HG03095 (cell line): ENCODE results near the gene FAM186B.
A peak's percentile ranks its signal among the peaks of the same experiment; 100 is the strongest.
"Not testable (repeated sequence)": the region's sequence is repeated elsewhere in the genome, so short reads cannot be mapped to it uniquely, and the experiment has no call there.

Source experiments
- ATAC-seq: cut with Tn5 transposase; IDR thresholded peaks from one replicate; pipeline ENCODE4 v1.9.1; 2021; ENCODE audit warnings: moderate library complexity; ENCODE audit not compliant: unreplicated experiment

FAM186B gene, protein sequence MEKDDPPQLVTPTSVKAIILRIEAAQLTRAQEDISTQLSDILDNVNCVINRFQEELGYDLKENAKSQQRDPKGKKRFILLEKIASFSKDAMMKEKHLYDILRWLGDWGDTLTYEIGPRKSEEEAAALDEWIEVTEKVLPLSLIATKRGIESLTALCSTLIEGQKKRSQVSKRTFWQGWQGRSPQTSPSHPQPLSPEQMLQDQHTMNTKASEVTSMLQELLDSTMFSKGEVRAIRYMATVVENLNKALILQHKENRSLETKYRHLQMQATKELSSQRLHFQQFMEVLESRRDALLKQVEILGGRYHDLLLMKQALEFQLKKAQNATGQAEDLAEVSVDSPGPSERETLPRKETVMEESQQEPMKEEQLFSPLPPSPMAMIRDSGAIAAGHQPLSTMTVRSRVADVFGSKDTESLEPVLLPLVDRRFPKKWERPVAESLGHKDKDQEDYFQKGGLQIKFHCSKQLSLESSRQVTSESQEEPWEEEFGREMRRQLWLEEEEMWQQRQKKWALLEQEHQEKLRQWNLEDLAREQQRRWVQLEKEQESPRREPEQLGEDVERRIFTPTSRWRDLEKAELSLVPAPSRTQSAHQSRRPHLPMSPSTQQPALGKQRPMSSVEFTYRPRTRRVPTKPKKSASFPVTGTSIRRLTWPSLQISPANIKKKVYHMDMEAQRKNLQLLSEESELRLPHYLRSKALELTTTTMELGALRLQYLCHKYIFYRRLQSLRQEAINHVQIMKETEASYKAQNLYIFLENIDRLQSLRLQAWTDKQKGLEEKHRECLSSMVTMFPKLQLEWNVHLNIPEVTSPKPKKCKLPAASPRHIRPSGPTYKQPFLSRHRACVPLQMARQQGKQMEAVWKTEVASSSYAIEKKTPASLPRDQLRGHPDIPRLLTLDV

DNA sequence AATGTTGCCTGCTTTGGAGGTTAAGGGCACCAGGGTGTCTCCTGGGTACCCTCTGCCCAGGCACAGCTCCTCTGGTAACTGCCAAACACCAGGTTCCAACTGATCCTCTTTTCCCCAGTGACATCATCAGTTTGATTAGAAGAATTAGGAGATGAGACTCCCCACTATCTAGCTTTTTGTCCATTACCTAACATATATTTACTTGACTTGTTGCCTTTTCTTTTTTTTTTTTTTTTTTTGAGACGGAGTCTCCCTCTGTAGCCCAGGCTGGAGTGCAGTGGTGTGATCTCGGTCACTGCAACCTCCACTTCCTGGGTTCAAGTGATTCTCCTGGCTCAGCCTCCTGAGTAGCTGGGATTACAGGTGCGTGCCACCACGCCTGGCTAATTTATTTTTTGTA, at the start of gene FAM186B:
FAM186B (minus strand) TSS at position 101 of the 400 bp plus-strand sequence. CDS start 162 bp downstream, outside the sequence.
- ATAC-seq, result not testable (repeated sequence)

DNA sequence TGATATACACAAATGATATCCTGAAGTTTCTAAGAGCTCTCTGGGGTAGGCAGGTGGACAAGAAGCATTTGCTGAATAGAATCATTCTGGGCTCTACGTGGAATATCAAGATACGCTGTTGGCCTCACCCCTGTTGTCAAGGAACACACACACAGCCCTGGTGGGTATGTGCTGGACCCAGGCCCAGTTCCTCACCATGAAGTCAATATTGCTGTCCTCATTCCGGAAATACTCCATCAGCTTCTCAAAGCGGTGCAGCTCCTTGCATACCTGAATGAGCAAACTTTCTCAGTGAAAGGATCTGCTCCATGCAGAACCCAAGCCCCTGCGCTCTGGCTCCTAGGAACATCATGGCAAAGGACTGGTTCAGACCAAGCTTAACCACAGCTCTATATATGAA, 49.3 kb upstream of the FAM186B start:
- ATAC-seq, result no peak

DNA sequence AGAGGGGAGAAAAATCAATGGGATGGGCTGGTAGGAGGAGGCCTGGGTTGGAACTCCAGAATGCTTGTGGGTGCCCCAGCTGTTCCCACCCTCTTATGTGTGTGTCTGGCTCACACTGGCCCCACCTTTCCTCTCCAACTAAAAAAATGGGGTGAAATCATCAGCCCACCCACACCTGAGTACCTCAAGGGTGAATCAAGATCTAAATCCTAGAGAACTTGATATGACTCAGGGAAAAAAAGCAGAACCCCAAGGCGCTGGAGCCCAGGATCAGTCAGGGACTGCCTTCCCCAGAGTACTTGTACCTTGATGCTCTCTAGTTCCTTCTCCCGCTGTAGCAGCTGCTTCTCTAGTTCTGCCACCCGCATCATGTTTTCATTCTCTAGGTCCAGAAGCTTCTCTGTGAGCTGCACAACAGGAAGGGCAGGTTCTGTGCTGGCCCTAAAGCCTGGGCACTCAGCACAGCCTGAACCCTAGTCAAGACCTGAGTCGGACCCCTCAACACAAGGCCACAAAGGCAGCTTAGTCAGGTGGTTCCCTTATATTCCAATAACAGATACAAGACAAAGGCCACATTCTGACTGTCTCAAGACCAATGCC, 47.6 kb upstream of the FAM186B start:
- no peak for ATAC-seq

DNA sequence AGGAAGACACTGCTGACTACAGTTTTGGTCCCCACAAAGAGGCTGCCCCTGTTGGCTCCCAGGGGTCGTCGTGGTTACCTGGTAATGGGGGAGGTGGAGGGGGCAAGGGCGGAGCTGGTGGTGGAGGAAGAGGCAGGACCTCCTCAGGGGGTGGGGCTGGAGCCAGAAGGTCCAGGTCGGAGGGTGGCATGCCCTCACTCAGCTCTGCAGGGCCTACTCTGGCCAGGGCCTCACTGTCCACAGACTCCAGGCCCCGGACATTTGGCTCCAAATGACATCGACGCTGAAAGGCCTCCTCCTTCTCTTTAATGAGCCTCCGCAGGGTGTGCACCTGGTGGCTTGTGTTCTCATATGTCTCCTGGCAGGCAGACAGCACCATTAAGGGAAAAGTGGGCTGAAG, 46.4 kb upstream of the FAM186B start:
- no peak for ATAC-seq

DNA sequence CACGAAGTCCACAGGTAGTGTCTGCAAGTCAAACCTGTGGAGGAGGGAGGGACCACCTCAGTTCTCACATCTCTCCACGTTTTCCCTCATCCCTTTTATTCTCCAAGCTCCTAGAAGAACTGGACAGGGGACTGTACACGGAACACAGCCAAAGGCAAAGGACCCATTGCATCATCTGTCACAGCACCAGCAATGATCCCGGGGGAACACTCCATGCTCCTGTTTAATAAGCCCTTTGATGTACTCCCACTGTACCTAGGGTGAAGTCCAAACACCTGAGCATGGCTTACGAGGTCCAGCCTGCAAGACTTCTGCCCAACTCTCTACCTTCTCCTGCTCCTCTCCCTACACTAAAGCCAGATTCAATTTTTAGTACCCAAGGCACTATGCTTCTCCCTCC, 44.5 kb upstream of the FAM186B start:
- no peak for ATAC-seq

DNA sequence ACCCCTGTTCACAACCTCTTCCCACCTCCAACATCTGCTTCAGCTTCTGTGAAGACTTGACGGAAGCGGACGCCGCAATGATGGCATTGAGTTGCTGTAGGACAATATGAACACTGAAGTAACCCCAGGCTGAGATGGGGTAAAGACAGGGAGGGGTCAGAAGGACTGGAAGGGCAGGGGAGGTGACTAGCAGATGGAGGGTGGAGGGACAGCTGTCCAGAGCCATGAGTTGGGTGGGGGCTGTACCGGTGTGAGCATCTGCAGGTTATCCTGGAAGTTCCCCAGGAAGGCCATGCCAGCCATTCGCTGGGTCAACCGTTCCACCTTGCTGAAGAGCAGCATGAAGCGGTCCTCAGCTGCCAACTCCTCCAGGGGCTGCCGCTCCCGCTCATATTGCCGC, 44.0 kb upstream of the FAM186B start:
- ATAC-seq, result no peak

DNA sequence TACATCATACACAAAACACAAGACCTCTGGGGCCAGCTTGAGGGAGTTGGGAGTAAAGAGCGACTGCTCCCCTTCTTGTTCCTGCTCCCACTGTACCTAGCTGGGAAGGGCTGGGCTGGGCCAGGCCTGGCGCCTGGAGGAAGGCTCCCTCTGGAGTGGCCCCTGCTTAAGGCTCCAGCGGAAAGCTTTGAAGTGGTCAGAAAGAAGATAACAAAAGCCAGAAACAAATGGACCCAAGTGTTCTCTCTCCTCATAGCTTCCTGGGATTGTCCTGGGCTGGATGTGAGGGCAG, 43.2 kb upstream of the FAM186B start:
- ATAC-seq, result no peak

DNA sequence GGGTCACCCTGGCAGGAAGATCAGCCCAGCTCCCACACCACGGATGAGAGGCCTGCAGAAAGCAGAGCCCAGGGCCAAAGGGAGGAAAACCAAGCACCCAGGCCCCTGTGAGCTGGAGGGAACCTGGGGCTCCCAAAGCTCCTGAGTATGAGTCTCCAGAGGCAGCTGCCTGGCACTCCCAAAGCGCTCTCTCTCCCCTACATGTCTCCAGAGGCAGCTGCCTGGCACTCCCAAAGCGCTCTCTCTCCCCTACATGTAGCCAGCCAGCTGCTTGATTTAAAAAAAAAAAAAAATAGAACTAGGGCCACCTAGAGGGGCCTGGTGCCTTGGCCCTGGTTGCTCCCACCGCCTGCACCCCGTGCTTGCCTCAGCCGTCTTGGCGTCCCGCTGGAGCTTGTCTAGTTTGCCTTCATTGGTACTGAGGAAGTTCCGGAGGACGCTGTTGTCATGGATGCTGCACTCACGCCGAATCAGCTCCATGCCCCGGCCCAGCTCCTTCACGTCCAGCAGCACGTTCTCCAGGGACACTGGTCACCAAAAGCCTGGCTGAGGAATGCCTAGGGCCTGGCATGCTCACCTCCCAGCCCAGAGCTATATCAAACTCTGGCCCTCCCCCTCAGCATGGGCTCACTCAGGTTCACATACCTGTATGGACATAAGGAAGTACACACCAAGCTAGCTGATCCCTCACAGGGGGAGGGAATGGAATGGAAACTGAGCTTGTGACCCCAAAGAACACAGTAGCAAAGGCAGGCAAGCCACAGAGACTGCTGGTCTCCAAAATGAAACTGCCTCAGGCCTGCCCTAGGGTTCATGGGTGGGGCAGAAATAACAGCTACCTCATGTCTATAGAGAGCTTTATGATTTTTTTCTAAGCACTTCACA, 42.6 kb upstream of the FAM186B start:
- ATAC-seq, result no peak

DNA sequence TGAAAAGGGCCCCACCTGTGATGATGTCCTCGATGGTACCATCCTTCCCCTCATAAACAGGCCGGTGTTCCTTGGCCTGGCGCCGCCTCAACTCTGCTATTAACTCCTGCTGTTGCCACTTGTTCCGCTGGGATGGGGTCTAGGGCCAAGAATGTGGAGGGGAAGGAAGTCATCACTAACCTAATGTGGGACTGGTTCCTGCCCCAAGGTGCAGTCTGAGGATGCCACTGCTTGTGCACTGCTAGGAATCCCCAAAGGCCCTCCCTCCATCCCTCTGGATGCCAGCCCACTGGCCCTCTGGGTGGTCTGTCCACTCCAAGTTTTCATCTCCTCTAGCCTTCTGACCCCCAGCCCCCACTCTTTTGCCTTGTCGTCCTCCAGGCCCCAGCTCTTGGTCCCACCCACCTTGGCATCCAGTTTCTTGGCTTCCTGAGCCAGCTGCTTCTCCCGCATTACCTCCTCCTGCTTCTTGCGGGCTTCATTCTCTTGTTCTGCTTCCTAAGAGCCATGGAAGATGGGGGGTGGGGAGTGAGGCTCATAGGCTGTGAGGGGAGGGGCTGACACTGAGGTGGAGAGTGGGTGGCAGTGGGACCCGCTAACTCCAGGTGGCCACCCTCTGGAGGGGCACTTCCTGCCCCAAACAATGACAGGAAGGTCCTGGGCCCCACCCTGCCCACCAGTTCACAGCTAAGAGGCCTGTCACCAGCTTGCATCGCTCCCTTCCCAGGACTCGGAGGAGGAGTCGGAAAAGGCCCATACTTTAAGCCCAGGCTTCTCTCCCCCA, 41.6 kb upstream of the FAM186B start:
- ATAC-seq, result no peak

DNA sequence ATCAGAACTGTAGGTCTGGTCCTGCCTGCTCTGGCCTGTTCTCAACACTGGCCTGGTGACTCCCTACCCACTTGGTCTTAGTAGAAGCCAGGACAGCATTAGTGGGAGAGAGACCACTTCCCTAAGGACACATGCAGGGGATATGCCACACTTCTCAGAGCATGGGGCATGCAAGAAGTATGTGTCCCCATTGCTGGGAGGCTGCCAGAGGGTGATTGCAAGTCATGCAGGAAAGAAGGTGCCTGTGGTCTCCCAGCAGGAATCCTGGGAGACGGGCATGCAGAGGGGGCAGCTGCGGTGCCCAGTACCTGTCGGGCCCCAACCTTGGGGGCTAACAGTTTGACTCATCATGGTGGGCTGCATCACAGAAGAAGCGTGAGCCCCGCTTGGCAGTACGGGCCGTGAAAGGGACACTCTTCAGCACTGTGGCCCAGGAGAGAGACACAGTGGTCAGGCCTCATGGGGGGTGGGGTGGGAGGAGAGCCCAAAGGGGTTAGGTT, 40.9 kb upstream of the FAM186B start:
- no peak for ATAC-seq

DNA sequence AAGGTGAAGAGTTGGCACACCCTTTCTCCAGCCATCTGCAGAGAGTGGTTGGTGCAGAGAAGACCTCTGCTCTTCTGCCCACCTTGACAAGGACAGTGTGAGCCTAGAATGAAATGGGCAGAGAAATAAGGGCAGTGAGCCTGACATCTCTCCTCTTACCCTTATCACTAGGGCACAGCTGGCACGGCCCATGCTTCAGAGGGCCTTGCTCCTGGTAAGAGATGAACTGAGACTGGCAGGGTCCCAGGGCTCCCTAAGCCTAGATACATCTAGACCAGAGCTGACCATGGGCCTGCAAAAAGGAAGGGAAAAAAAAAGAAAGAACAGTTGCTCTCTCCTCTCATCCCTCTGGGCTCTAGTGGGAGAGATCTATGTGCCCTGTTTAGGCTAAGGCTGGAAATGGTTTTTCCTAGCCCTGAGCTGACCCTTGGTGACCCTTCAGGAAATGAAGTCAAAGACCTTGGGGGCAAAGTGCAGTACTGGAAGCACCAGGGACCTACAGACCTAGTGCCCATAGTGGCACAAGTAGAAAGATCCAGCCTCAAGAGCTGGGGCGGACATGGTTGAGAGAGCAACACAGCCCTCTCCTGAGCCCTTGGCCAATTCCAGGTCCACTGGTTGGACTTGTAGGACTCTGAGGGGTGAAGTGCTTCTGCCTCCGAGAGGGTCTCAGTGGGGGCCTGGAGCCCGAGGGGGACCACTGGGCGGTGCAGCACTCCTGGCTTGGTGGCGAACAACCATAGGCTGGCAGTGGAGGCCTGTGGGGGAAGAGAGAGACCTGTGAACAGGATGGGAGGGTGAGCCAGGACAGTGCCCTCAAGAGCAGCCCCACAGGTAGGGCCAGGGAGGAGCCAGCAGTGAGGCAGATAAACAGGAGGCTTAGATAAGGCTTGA, 40.0 kb upstream of the FAM186B start:
- no peak for ATAC-seq

DNA sequence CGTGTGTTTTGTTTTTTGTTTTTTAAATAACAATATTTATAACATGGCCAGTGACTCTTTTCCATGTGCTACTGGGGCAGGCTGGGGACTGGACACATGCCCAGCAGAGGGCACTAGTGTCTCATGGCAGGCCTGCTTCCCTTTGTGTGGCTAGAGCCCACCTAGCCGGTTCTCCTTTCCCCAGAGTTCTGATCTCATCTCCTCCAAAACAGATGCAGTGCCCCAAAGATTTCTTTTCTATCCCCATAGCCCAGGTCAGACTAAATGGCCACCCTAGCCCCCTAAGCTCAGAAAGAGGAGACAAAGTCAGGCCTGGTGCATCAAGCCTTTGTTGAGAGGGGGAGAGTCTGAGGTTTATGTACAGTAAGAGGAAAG, 39.2 kb upstream of the FAM186B start:
- ATAC-seq, result no peak

DNA sequence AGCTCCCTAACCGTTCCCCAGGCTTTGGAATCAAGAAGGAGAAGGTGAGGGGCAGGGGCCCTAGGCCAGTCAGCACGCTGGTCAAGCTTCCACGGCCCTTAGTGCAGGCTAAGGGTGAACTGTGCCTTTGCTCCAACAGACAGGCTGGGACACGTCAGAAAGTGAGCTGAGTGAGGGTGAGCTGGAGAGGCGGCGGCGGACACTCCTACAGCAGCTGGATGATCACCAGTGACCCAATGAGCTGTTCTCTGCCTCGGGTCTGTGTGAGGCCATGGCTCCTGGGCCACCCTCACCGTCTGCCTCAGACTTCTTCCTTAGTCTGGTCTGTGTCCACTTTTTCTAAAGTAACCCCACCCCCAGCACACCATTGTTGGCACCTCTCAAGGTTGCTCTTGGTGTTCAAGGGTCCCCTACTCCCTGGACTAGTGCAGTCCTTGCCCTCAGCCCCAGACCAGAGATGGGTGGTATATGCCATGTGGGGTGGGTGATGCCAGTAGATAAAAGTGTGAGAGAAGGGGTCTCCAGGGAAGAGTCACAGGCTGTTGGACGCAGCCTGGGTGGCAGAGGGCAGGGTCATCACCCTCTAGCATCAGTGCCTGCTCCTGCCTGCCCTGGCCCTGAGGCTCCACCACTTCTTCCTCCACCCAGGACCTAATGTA, 38.7 kb upstream of the FAM186B start:
- ATAC-seq, result no peak

DNA sequence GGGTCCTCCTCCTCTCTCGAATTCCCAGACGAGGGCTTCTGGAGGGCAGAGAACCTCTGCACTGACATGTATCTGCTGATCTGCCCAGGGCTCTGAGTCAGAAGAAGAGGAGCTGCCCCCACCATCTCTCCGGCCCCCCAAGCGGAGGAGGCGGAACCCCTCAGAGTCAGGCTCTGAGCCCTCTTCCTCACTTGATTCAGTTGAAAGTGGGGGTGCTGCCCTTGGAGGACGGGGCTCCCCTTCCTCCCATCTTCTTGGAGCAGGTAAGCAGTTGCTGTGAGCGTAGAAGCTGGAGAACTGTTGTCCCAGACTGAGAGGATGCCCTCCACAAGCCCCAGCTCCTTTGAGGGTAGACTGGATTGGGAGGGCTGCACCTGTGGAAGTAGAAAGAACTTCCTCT, 37.7 kb upstream of the FAM186B start:
- ATAC-seq, result no peak

DNA sequence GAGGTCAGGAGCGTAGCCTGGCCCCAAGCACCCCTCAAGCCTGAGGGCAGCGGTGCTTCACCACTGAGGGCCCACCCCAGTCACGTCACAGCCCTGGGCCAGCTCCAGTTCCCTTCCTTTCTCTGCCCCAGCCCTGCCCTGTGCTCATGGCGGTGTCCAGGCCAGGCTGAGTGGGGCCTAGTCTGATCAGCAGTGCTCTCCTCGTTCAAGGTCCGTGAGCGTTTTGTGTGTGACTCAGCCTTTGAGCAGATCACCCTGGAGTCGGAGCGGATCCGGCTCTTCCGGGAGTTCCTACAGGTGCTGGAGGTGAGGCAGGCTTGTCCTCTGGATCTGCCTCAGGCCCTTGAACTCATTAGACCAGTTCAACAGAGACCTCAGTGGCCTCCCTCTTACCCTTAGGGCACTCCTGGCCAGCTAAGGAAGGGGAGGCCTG, 36.9 kb upstream of the FAM186B start:
- ATAC-seq, result no peak

DNA sequence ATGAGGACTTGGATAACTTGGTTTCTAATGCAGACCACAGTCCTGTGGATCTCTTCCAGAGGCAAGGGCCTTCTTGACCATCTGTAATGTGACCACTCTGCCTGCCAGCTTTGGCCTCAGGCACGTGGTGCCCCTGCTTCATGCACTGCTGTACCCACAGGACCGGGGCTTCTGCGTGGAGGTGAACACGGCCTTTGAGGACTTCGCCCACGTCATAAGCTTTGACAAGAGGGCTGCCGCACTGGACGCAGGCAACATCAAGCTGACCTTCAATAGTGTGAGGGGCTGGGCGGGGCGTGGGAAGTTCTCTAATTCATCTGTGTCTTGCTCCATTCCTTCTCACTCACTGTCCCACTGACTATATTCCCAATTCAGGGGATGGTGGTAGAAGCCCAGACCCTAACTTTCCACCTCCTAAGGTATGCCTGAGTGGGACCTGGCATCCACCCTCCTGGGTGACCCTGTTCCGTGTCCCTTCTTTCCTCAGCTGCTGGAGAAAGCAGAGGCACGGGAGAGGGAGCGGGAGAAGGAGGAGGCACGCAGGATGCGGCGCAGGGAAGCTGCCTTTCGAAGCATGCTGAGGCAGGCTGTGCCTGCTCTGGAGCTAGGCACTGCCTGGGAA, 36.4 kb upstream of the FAM186B start:
- ATAC-seq, result no peak

DNA sequence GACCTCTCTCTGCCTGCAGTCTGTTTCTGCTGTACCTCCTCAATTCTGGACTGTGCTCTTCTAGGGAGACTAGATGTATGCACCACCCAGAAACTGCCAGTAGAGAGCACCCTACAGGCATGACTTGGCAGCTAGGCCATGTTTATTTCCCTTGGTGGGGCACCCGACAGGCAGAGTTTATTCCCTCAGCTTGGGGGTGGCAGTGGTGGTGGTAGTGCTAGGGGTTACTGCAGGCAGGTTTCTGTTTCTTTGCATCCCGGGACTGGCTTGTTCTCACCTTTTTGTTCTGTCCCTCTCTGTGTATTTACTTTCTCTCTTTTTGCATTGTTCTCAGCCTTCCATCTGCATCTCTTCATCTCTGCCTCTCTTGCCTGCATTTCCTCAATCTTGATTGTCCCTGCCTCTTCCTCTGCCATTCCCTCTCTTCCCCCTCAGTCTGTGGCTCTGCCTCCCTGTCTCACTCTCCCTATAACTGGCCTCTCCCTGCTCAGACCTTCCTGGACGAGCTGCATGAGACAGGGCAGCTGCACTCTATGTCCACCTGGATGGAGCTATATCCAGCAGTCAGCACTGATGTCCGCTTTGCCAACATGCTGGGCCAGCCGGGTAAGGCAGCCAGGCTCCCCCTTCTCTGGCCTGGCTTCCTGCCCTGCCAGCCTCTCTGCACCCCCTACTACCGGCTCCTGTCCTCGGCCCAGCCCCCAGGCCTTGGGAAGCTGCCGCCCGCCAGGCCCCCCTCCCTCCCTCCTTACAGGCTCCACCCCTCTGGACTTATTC, 31.7 kb upstream of the FAM186B start:
- ATAC-seq, result peak; percentile 59
